Ishikawa (cell line): ENCODE measurements around the gene CD9.

Experiments used
- CREB1 ChIP-seq: IDR thresholded peaks from 2 replicates; pipeline ENCODE4 v1.6.1; 2012; ENCODE audit warnings: low read depth
- EP300 ChIP-seq: IDR thresholded peaks from 2 replicates; pipeline ENCODE4 v1.6.1; 2012; ENCODE audit warnings: borderline replicate concordance
- NFIC ChIP-seq: IDR thresholded peaks from 2 replicates; pipeline ENCODE4 v1.6.1; 2012
- RAD21 ChIP-seq: IDR thresholded peaks from 2 replicates; pipeline ENCODE4 v1.6.1; 2012; ENCODE audit warnings: low read depth
- TAF1 ChIP-seq: IDR thresholded peaks from 2 replicates; pipeline ENCODE4 v1.6.1; 2012; ENCODE audit warnings: low read depth, mild to moderate bottlenecking
- TF ChIP-seq, protein P1 (sequence below): IDR thresholded peaks from 2 replicates; pipeline ENCODE4 v1.6.1; 2012

- TF ChIP-seq RAD21 (no peak), CREB1 (no peak), NFIC (no peak), TAF1 (no peak), EP300 (no peak)
- TF ChIP-seq, protein P1, sequence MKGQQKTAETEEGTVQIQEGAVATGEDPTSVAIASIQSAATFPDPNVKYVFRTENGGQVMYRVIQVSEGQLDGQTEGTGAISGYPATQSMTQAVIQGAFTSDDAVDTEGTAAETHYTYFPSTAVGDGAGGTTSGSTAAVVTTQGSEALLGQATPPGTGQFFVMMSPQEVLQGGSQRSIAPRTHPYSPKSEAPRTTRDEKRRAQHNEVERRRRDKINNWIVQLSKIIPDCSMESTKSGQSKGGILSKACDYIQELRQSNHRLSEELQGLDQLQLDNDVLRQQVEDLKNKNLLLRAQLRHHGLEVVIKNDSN: no peak
Measured at GRCh38 chr12:6285532-6286306, 85.5 kb downstream of the CD9 start.
